Gastrocnemius medialis (tissue), 4 donors: ENCODE data around the gene OR10W1. TPM values are rescaled to one million over a fixed set of nuclear protein-coding genes. Genes with fewer than 3 reads are reported as not detected.

Experiments used
- ATAC-seq, 2 donors: fragments of 150-250 bp; one replicate each; pipeline ENCODE4 v1.9.1; 2016
- DNase-seq, 2 donors: peaks; one replicate each; pipeline ENCODE4 v3.0.0-alpha.2; 2019
- H3K27ac ChIP-seq, 4 donors: fragments of 200-600 bp; sonication (generic); 1 replicate in 1 of 4; 2 replicates in 3 of 4; pipeline ENCODE4 v1.5.1; 2016 to 2018; ENCODE audit warnings: mild to moderate bottlenecking in 2 of 4, moderate library complexity in 1 of 4
- H3K27me3 ChIP-seq, 3 donors: fragments of 200-600 bp; sonication (generic) in 2 of 3; 1 replicate in 1 of 3; 2 replicates in 2 of 3; pipeline versions ENCODE4 v1.5.1 to v1.6.0; 2016 to 2019; ENCODE audit warnings: mild to moderate bottlenecking in 1 of 3, moderate library complexity in 1 of 3
- H3K36me3 ChIP-seq, 2 donors: fragments of 200-600 bp; sonication (generic) in 1 of 2; one replicate each; pipeline ENCODE4 v1.5.1; 2017 to 2018
- H3K4me1 ChIP-seq, 2 donors: fragments of 200-600 bp; sonication (generic) in 1 of 2; one replicate each; pipeline ENCODE4 v1.5.1; 2016 to 2017; ENCODE audit warnings: mild to moderate bottlenecking in 2 of 2
- H3K4me3 ChIP-seq, 4 donors: fragments of 200-600 bp; sonication (generic) in 3 of 4; 1 replicate in 1 of 4; 2 replicates in 3 of 4; pipeline ENCODE4 v1.5.1; 2016 to 2019; ENCODE audit warnings: mild to moderate bottlenecking in 2 of 4
- H3K9me3 ChIP-seq, 3 donors: fragments of 200-600 bp; sonication (generic) in 2 of 3; 1 replicate in 1 of 3; 2 replicates in 2 of 3; pipeline ENCODE4 v1.5.1; 2016 to 2019
- CTCF ChIP-seq, 5 experiments: fragments of 450-650 bp in 3 of 5; fragments of 200-600 bp in 2 of 5; sonication (generic) in 2 of 5; IDR thresholded peaks in 4 of 5; conservative IDR thresholded peaks in 1 of 5; 1 replicate in 4 of 5; 2 replicates in 1 of 5; pipeline ENCODE4 v1.5.1; 2016 to 2019; ENCODE audit warnings: antibody characterized with exemption in 5 of 5, mild to moderate bottlenecking in 3 of 5, moderate library complexity in 3 of 5
- POLR2A ChIP-seq, 2 donors: fragments of 450-650 bp; IDR thresholded peaks; one replicate each; pipeline ENCODE4 v1.6.1; 2017; ENCODE audit warnings: antibody characterized with exemption in 2 of 2, mild to moderate bottlenecking in 2 of 2, moderate library complexity in 2 of 2
- in situ Hi-C, 4 donors: fragments of 200-750 bp; cut with MboI; loops; one replicate each; pipeline versions ENCODE4 v1.15.0 to v1.8.0; 2017; ENCODE audit warnings: low sequenced_read_pairs in 4 of 4
- intact Hi-C: fragments of 100-400 bp; cut with DNase I; formaldehyde crosslinking; loops from one replicate; pipeline ENCODE4 v1.15.1; 2023; ENCODE audit warnings: low total_unique reads
- total RNA-seq, 4 donors: library from RNA; depleted of rRNA; stranded (reverse); fragments of >200 nt; gene quantifications; one replicate each; pipeline versions ENCODE4 v1.1.0 to v1.2.3, GENCODE V29; 2016

OR10W1 gene
- under 1 TPM in 1 of 4 donors, not detected in 3; 0.31 TPM for total RNA-seq

DNA sequence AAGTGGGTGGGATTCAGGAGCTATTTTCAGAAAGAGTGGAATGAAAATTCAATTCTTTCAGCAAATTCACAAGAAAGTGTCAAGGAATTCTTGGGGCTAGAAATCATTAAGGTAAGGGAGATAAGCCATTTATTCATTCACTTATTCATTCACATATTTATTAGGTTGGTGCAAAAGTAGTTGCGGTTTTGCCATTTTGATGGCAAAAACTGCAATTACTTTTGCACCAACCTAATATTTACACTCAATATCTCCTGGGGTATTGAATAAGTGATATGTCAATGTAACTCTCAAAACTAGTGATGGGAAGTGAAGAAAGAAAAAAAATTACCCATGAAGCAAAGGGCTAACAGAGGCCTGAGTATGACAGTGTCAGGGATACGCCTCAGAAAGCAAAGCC, at the start of gene OR10W1:
Gene OR10W1 (minus strand): TSS at position 119 of the 400 bp plus-strand sequence. CDS start 402 bp downstream, outside the sequence.
- H3K27me3 ChIP-seq, result no peaks in the 10 kb centered on the region
- DNase-seq, result no peak

GRCh38 chr11:58316142-58316541, 48.1 kb upstream of the OR10W1 start:
- DNase-seq (no peak), ATAC-seq (no peak)
- Histone ChIP-seq H3K36me3 (no peaks in the 10 kb centered on the region), H3K4me3 (no peak overlapping the region), H3K27ac (no peak overlapping the region), H3K9me3 (no peaks in the 10 kb centered on the region), H3K27me3 (no peaks in the 10 kb centered on the region), H3K4me1 (no peaks in the 10 kb centered on the region)
- in situ Hi-C loops, result no loop called here
- TF ChIP-seq CTCF (IDR thresholded peaks at IDR 0.05 in 4 of 5, conservative IDR thresholded peaks at IDR 0.05 in 1 of 5) (no peak), POLR2A (IDR thresholded peaks at IDR 0.05) (no peak)
- intact Hi-C loops, result no loop called here

More for the DNA sequence above, at the start of gene OR10W1:
- H3K4me1 ChIP-seq, result no peaks in the 10 kb centered on the region
- intact Hi-C loops, result no loop called here
- no peak for ATAC-seq
- no peak within 1 kb of the TSS for H3K4me3 ChIP-seq
- no peaks in the 10 kb centered on the region for H3K36me3 ChIP-seq
- no peaks in the 10 kb centered on the region for H3K9me3 ChIP-seq
- in situ Hi-C loops, result no loop called here
- H3K27ac ChIP-seq, result no peak within 1 kb of the TSS
- TF ChIP-seq CTCF (IDR thresholded peaks at IDR 0.05 in 4 of 5, conservative IDR thresholded peaks at IDR 0.05 in 1 of 5), result no peak
- no peak for TF ChIP-seq POLR2A (IDR thresholded peaks at IDR 0.05)

GRCh38 chr11:58301576-58301975, 33.5 kb upstream of the OR10W1 start:
- intact Hi-C loops (no loop called here), in situ Hi-C loops (no loop called here)
- DNase-seq (no peak), ATAC-seq (no peak)
- Histone ChIP-seq H3K4me1 (no peaks in the 10 kb centered on the region), H3K27me3 (no peaks in the 10 kb centered on the region), H3K36me3 (no peaks in the 10 kb centered on the region), H3K27ac (no peak overlapping the region), H3K4me3 (no peak overlapping the region), H3K9me3 (no peaks in the 10 kb centered on the region)
- no peak for TF ChIP-seq CTCF (IDR thresholded peaks at IDR 0.05 in 4 of 5, conservative IDR thresholded peaks at IDR 0.05 in 1 of 5)
- no peak for TF ChIP-seq POLR2A (IDR thresholded peaks at IDR 0.05)

GRCh38 chr11:58292017-58292416, 24.0 kb upstream of the OR10W1 start:
- ATAC-seq (no peak), DNase-seq (no peak)
- Histone ChIP-seq H3K36me3 (no peaks in the 10 kb centered on the region), H3K4me1 (no peaks in the 10 kb centered on the region), H3K27me3 (no peaks in the 10 kb centered on the region), H3K9me3 (no peaks in the 10 kb centered on the region), H3K4me3 (no peak overlapping the region), H3K27ac (no peak overlapping the region)
- TF ChIP-seq POLR2A (IDR thresholded peaks at IDR 0.05), result no peak
- no peak for TF ChIP-seq CTCF (IDR thresholded peaks at IDR 0.05 in 4 of 5, conservative IDR thresholded peaks at IDR 0.05 in 1 of 5)
- in situ Hi-C loops (no loop called here), intact Hi-C loops (no loop called here)

GRCh38 chr11:58289266-58289665, 21.2 kb upstream of the OR10W1 start:
- H3K27ac ChIP-seq, result no peak overlapping the region
- H3K4me3 ChIP-seq, result no peak overlapping the region
- DNase-seq (no peak), ATAC-seq (no peak)
- H3K27me3 ChIP-seq, result no peaks in the 10 kb centered on the region
- H3K4me1 ChIP-seq, result no peaks in the 10 kb centered on the region
- no peaks in the 10 kb centered on the region for H3K9me3 ChIP-seq
- intact Hi-C loops, result no loop called here
- no peaks in the 10 kb centered on the region for H3K36me3 ChIP-seq
- in situ Hi-C loops, result no loop called here
- TF ChIP-seq POLR2A (IDR thresholded peaks at IDR 0.05) (no peak), CTCF (IDR thresholded peaks at IDR 0.05 in 4 of 5, conservative IDR thresholded peaks at IDR 0.05 in 1 of 5) (no peak)
